Epidermal melanocyte (primary cell): ENCODE data around the gene LRRIQ1.

Source experiments
- DNase-seq: peaks from one replicate; pipeline ENCODE4 v3.0.0; 2011; ENCODE audit warnings: low spot score; ENCODE audit not compliant: insufficient read length

Gene LRRIQ1

GRCh38 chr12:85057370-85057963 is 21.3 kb downstream of the LRRIQ1 start:
- DNase-seq = no peak

GRCh38 chr12:85058339-85058738 is 22.2 kb downstream of the LRRIQ1 start:
- no peak for DNase-seq

- no peak for DNase-seq
Measured at GRCh38 chr12:85059594-85059993, 23.4 kb downstream of the LRRIQ1 start.

- no peak for DNase-seq
Measured at GRCh38 chr12:85060916-85061315, 24.8 kb downstream of the LRRIQ1 start.

- no peak for DNase-seq
Measured at GRCh38 chr12:85065837-85066482, 29.8 kb downstream of the LRRIQ1 start.

- DNase-seq = no peak
Measured at GRCh38 chr12:85072826-85073225, 36.7 kb downstream of the LRRIQ1 start.

GRCh38 chr12:85076688-85077430 is 40.7 kb downstream of the LRRIQ1 start:
- peak; percentile 22 for DNase-seq

GRCh38 chr12:85085066-85085465 is 48.9 kb downstream of the LRRIQ1 start:
- no peak for DNase-seq

- DNase-seq = no peak
Measured at GRCh38 chr12:85089792-85090191, 53.6 kb downstream of the LRRIQ1 start.

- DNase-seq = no peak
Measured at GRCh38 chr12:85092814-85093370, 56.7 kb downstream of the LRRIQ1 start.

GRCh38 chr12:85095501-85095900 is 59.4 kb downstream of the LRRIQ1 start:
- no peak for DNase-seq

- no peak for DNase-seq
Measured at GRCh38 chr12:85130646-85131045, 94.5 kb downstream of the LRRIQ1 start.

GRCh38 chr12:85138833-85139232 is 102.7 kb downstream of the LRRIQ1 start:
- DNase-seq = no peak

GRCh38 chr12:85147331-85147730 is 111.2 kb downstream of the LRRIQ1 start:
- DNase-seq = no peak

- no peak for DNase-seq
Measured at GRCh38 chr12:85152311-85152729, 116.2 kb downstream of the LRRIQ1 start.

- DNase-seq = no peak
Measured at GRCh38 chr12:85155791-85156190, 119.6 kb downstream of the LRRIQ1 start.

- no peak for DNase-seq
Measured at GRCh38 chr12:85156569-85156968, 120.4 kb downstream of the LRRIQ1 start.

GRCh38 chr12:85157035-85157603 is 121.0 kb downstream of the LRRIQ1 start:
- DNase-seq = no peak

- DNase-seq = no peak
Measured at GRCh38 chr12:85163752-85164321, 127.7 kb downstream of the LRRIQ1 start.

- DNase-seq = no peak
Measured at GRCh38 chr12:85179680-85180270, 143.6 kb downstream of the LRRIQ1 start.

- no peak for DNase-seq
Measured at GRCh38 chr12:85182699-85183098, 146.5 kb downstream of the LRRIQ1 start.
